NCI-H1092 treated with DMSO at 0.1 percent for 48 hours (cell line): ENCODE results near the gene CASTOR1.

Experiments
- DNase-seq: peaks from one replicate; lab custom pipeline; 2025; lab: John Stamatoyannopoulos, UW

Gene CASTOR1

DNA sequence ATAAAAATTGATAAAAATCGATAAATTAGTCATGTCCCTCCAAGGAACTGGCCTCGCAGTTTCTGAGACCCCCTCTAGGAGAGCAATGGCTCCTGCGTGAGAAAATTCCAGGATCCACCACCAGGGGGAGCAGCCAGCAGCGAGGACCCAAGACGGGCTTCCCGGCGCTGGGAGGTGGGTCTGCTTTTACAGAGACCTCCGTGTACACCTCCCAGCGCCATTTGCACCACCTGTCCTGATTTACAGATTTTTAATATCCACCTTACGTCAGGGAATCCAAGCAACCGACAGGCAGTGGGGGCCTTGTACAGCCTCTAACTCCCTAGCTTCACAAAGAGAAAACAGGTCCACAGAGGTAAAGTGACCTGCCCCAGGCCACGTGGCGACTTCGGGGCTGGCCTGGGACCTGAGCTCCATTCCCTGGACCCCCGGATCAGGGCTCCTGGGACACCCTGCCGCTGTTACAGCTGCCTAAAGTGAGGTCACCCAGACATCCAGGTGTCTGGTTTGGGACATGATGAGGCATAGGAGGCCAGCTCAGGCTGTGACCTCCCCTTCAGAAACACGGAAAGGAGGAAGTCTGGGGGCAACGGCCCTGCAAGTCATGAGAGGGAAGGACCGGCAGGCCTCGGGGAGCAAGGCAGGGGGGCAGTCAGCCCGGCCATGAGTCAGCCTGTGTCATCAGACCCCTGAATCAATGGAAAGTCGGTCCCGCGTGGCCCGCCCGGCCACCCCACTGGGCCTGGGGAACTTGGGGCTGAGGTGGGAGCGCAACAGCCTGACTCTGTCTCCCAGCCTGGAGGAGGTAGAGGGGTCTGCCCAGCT lies 26.2 kb downstream of the CASTOR1 start:
- peak; percentile 45 for DNase-seq

DNA sequence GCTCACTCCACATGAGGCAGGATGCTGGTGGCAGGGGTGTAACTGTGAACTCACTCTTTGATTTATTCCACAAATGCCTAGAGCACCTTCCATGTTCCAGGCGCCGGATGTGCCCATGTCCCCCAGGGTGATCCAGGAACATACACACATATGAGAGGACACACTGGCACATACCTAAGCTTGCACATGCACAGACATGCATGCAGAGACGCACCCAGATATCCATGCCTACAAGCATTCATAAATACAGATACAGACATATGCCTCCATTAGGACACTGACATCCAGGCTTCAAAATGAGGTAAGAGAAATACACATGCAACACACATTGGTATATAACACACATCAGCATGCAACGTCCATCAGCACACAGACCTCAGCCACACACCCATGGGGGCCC lies 27.2 kb downstream of the CASTOR1 start:
- no peak for DNase-seq

DNA sequence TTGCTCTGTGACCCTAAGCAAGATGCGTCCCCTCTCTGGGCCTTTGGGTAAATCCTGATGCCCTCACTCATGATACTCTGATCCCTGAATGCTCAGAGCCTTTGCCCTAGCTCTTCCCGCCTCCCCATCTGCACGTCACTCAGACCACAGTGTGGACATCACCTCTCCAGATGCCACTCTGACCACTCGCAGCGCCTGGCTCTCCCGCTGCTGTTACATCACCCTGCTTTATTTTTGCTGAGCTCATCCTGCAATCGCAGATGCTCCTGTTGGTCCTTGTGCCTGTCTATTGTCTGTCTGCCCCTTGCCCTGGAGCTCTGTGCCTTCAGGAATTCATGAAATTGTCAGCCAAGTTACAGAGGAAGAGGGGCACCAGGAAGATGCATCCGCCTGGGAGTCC lies 28.2 kb downstream of the CASTOR1 start:
- no peak for DNase-seq

DNA sequence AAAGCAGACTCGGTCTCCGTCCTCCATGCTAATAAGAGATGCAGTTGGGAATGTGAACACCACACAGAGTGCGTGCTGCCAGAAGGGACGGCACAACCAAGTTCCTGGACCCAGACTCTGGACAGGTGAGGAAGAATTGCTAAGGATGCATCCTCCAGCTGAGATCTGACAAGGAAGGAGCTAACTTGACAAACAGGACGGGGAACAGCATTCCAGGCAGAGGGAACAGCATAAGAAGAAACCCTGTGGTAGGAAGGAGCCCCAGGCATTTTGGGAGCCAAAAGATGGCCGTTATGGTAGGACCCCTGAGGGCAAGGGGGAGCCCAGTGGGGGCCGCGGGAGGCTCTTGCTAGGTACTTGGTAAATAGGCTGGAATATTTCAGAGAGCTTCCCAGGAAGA lies 28.6 kb downstream of the CASTOR1 start:
- DNase-seq = no peak

DNA sequence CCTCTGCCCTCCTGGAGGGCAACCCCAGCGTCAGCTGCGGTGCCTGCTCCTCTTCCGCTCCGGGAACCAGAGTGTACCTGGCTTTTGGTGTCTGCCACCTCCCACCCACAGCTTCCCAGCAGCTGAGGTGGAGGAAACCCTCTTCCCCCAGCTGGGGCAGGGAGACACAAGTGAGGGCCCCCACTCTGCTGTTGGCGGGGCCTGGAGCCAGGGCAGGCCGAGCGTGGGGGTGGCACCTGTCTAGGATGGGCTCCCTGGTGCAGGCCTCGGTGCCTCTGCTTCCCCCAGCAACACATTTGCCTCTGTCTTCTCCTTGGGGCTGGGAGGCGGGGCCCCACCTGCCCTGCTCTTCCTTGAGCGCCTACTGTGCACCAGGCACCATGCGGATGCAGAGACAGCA lies 29.0 kb downstream of the CASTOR1 start:
- no peak for DNase-seq

DNA sequence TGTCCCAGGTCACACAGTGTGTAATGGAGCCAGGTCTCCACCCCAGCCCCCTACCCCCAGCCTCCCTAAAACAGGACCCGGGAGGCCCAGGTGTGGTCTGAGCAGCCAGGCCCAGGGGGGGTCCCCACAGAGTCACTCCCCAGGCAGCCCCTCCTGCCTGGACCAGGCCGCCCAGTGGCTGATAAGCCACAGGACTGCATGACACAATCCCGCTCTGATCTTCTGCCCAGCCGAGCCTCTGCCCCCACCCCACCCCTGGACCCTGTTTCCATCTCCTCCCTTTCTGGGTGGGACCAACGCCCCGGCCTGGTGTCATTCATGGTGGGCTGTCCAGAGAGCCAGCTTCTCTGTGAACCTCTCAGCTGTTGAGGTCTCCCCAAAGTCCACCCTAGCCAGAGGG lies 35.0 kb downstream of the CASTOR1 start:
- no peak for DNase-seq

DNA sequence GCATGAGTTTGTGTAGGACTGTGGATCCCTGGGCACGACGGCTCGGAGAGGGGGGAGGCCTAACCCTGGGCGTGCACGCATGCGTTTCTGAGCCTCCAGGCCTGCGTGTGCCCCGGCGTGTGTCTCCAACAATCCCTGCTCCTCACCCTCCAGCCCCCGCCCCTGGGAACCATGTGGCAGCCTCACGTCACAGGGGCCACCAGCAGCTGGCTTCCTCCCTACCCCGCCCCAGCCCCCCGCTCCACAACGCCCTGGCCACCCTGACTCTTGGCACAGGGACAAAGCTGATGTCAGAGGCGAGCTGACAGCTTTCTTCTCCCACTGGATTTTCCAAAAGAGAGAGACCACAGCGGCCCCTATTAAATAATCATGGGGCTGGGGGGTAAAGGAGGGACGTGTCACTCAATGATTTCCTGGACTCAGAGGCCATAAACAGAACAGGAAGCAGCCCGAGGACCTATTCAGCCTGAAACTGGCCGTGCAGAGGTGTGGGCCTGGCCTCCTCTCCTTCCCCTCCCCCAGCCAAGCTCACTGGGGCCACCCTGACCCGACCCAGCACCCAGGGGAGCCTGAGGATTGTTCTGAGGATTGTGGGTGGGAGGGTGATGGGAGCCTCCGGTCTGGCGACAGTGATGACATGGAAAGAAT lies 36.0 kb downstream of the CASTOR1 start:
- DNase-seq = peak; percentile 42

DNA sequence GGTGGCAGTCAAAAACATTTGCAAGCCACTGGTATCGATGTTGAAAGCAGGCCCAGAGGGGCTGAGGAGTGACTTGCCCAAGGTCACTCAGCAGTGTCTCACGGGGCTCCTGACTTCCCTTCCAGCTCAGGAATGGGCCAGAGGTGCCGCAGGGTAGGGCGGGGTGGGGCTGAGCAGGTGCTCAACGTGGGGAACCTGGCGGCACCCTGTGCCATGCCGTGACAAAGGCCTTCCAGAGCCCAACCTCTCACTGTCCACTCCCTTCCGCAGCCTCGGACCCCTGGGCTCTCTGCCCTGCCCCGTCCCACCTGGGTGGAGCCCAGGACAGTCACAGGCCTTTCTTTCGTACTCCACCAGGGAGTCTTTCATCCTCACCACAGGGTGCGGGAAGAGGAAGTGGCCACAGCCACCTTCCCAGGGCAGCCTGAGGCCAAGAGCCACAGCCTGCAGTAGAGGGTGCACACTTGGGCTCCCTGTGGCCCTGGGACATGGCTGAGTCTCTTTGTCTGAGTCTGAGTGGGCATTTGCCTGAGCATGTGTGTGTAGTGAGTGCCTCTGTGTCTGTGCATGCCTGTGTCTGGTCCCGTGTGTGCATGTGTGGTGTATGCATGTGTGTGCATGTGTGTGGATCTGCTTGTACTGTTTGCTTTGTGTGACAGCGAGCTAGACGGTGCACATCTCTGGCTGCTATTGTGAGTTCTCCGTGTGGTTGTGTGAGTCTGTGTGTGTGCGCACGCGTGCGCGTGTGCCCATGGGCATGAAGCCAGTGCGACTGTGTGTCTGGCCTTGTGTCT lies 36.7 kb downstream of the CASTOR1 start:
- no peak for DNase-seq

DNA sequence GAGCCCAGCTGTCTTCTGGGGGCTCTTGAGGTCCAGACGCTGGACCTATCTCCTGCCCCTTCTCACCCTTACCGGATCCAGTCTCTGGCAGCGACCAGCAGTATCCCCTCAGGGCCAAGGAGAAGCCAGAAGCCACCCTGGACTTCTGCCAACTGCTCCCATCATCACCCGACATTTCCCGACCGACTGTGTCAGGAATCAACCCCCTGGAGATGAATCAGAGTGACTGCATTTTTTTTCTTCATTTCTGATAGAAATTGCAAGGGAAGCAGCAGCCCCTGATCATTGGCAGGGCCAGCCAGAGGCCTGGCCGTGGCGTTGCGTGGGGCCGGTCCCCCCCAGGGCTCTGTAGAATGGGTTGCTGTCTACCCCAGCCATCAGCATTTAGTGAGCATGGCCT lies 37.6 kb downstream of the CASTOR1 start:
- peak; percentile 3 for DNase-seq

DNA sequence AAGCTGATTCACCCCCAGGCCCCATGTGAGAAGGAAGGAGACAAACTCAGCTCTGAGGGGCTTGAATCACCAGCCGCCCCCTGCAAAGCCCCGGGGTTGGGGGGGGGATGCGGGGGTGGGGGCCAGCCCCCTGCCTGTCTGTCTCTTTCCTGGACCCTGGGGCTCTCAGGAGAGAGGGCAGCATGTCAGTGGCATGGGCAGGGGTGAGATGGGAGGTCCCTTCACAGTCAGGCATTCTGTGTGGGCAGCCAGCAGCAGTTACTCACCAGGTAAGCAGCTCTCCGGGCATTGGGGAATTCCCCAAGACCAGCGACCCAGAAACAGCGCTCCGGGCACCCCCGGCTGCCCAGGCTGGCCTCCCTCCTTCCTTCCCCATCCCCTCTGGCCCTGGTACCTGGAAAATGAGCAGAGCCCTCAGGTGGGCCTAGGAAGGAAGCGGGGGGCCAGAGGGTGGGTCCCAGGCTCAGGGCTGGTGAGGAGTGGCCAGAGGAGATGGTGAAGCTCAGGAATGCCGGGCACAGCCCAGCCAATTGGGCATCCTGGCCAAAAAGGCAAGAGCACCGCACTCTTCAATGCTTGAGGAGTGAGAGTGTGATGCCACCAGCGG lies 38.5 kb downstream of the CASTOR1 start:
- DNase-seq = no peak

DNA sequence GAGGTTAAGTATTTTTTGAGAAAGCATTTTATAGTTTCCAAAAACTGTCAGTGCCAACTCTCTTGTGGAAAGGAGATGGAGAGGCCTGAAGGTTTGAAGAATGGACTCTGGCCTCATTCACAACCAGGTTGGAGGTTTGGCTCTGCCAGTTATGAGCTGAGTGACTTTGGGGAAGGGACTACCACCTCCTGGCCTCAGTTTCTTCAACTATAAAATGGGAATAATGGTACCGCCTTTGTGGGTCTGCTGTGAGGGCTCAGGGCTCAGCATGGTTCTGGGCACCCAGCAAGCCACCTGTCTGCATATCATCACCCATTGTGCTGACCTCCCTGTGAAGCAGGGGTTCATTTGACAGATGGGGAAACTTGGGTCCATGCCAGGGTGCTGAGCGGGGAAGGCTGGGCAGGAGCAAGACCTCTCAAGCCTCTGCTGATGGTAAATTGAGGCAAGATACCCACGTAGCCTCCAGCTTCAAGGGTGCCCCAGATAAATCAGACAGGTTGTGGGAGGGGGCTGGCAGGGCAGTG lies 39.2 kb downstream of the CASTOR1 start:
- DNase-seq = no peak

DNA sequence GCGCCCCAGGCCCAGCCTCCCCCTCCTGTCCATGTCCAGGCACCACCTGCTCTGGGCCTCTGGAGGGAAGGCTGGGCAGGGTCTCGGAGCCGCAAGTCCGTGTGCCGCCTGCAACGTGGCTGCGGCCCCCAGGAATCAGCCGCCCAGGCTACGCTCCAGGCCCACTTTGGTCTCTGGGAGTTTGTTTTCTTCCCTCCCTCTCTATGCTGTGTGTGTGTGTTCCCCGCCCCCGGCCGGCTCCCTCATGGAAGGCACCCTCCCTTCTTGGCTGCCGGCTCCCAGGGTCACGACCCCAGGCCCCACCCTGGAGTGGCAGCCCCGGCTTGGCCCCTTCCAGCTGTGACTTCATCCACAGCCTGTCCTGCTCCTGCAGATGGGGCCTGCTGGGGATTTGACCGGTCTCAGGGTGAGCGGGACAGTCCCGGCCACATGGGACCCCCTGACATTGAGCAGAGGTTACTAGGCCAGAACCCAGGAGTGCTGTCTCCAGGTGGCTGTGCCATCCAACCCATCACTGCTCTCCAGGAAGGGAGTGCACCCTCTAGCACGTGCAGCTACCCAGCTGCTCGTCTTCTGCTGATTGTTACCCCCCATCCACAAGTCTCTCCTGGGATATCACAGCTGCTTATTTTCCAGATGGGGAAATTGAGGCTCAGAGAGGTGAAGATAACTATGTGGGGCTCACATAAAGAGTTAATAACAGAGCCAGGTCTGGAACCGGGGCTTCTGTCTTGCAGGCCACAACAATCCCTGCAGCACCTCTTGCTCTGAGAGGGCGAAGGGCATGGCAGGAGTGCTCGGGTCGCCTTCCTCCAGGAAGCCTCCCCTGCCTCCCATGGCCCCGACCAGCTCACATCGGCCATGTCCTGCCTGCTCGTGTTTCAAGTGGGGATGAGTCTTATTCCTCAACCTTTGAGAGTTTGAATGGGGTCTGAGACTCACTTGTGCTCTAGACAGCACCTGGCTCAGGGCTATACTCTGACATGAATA lies 40.0 kb downstream of the CASTOR1 start:
- no peak for DNase-seq

DNA sequence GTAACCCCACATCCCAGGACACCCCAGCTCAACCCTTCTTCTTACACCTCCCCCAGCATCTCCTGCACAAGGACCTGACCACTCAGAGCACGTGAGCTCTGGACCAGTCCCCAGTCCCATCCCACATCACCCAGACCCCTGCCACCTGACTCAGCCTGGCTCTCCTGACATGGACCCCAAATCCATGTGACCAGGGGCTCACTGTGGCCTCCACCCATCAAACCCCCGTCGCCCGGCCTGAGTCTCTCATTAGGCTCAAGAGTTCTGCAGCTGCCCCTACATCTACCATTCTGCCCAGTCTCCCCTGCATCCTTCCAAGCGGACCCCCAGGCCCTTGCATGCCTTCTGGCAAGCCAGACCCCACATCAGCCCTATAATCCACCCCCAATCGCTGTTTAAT lies 40.8 kb downstream of the CASTOR1 start:
- DNase-seq = no peak

DNA sequence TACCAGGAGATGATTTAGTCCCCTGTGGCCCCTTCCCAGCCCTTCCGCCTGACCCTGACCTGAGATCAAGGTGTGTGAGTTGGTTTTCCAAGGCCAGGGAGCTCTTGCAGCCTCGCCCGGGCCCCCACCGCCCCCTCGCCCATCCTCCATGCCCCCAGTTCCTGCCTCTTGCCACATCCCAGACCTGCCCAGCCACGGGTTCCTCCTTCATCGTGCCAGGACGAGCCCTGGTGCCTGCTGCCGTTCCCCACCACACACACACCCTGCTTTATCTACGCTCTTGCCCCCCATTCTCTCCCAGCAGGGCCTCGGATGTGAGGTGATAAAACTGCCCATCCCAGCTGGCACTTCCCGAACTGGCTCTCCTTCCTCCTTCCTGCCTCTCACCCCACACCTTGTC lies 41.3 kb downstream of the CASTOR1 start:
- DNase-seq = no peak

DNA sequence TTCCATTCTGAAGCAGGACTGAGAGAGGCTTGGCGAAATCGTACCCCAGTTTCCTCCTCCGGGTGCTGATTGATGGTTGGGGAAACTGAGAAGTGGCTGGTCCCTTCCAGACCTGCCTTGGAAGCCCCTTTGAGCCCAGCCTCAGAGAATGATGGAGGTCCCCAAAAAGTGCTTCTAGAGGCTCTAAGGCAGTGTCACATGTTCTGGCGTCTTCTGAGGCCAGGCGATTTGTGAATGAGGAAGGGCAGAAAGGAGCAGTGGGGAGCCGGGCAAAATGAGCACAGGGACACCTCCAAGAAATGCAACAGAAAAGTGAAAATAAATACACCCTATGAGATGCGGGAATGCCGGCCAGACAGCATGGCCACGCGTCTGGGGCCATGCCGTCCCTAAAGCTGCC lies 41.7 kb downstream of the CASTOR1 start:
- no peak for DNase-seq

DNA sequence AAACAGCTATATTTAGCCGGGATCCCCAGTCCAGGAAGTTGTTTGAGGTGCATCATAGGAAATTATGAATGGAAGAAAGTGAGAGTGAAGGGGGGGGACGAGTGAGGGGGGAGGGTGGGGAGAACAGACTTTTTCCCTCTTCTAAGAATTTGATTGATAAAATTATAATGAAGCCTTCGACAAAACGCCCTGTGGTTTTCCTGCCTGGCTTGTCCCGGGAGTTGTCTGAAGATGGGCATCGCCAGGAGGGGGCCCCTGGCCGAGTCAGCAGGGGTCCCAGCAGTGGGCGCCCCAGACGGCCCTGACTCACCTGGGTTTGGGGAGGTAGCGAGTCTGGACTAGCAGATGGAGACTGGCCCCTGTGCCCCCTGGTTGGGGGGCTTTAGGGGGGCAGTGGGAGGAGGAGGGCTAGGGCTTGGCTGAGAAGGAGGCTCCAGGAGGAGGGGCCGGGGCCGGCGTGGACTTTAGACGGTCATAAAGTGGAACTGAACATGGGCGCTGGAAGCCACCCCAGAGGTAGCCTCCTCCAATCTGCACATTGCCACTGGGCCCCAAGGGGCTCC lies 42.4 kb downstream of the CASTOR1 start:
- DNase-seq = no peak

DNA sequence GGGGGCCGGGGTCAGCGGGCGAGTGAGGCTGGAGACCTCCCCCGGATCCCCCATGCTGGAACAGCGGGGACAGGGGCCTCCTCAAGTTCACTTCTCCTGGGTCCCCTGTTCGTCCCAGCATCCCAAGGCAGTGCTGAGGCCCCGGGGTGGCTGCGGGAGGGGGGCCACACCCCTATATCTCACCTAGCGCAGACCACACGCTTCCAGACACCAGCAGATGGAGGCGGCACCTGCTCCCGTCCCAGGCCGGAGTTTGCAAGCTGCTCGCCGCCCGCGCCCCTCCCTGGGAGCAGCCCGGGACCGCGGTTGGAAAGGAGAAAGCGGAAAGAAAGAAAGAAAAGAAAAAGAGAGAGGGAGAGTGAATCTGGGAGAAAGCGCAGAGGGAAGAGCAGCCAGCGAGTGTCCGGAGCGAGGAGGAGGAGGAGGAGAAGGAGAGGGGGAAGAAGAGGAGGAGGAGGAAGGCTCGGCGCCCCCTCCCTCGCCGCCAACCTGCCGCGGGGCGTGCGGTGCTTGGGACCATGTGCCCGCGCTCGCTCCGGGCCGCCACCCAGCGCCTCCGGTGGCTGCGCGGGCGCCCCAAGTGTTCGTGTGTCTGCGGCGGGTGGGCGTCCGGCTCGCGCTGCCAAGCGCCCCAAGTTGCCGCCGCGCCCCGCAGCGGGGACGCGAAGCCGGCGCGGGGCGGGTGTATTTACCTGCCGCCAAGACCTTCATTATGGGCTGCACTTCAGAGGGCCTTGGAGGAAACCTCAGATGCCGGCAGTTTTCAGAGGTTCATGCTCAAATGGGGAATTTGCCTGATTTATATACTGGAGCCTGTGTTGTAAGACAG lies 43.1 kb downstream of the CASTOR1 start, which contains the start of gene LIF:
Gene LIF (minus strand): TSS at position 775 of the 829 bp plus-strand sequence. CDS start 64 bp downstream, at position 711.
- DNase-seq = no peak

DNA sequence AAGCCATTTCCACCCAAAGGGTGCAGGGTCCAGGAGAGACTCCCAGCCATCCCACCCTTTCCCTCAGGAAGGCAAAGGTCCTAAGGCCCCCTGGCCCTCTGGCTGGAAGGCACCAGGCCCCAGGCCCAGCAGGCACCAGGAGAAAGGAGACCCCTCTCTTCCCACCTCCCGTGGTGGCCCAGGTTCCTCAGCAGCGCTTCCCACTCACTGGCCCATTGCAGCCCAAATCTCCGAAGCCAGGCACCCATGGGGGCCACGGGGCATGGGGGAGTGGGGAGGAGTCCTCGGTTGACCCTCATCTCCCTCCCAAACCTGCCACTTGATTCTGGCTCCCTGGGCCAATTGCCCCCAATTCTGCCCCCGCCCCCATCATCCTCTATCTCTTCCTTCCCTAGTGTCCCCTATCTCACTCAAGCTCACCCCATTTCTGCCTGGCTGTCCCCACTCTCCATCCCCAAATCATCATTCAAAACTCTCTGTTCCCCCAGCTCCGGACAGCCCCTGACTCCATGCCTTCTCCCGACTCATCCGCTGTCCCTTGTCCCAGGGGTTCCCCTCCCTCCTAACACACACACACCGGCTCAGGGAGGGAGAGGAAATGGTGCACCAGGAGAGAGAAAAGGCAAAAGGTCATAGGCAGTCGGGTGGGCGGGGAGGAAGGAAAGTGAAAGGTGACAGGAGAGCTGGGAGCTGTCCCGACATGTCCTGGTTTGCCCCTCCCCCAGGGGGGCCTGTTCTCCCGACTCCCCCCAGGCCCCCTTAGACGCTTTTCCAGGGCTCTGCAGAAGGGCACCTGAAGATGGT lies 43.9 kb downstream of the CASTOR1 start:
- no peak for DNase-seq

DNA sequence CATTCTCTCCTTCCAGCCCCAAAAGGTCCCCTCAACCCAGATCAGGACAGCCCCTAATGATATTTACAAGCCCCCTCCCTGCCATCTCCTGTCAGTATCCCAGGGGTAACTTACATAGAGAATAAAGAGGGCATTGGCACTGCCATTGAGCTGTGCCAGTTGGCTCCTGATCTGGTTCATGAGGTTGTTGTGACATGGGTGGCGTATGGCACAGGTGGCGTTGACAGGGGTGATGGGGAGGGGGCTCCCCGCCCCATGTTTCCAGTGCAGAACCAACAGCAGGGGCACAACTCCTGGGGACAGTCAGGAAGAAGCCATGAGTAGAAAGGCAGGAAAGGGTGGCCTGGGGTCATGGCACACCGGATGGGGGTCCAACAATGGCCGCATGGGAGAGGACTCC lies 44.7 kb downstream of the CASTOR1 start:
- no peak for DNase-seq
